Activated CD4-positive, alpha-beta memory T cell treated with anti-CD3 and anti-CD28 coated beads for 36 hours (primary cell): ENCODE data around the gene CCDC39. TPM values are rescaled to one million over a fixed set of nuclear protein-coding genes. Genes with fewer than 3 reads are reported as not detected.
A peak's percentile ranks its signal among the peaks of the same experiment; 100 is the strongest.
"Not testable (repeated sequence)": the region's sequence is repeated elsewhere in the genome, so short reads cannot be mapped to it uniquely, and the experiment has no call there.

Source experiments
- CTCF ChIA-PET: fragments of 350-600 bp; sonication (Branson Sonifier 250); formaldehyde crosslinking; loops from one replicate; lab custom pipeline; 2021; ENCODE audit warnings: antibody characterized with exemption, inconsistent platforms; lab: Charles Lee
- POLR2A ChIA-PET: fragments of 350-600 bp; sonication (Branson Sonifier 250); formaldehyde crosslinking; loops from one replicate; lab custom pipeline; 2021; ENCODE audit warnings: antibody characterized with exemption; lab: Charles Lee
- DNase-seq: peaks from one replicate; pipeline ENCODE4 v3.0.0-alpha.2; 2020
- H3K27ac Mint-ChIP-seq: one replicate; pipeline ENCODE4 v1.8.0; 2021; ENCODE audit warnings: mixed read lengths
- H3K27me3 Mint-ChIP-seq: one replicate; pipeline ENCODE4 v1.8.0; 2021; ENCODE audit warnings: mixed read lengths
- H3K36me3 Mint-ChIP-seq: one replicate; pipeline ENCODE4 v1.8.0; 2021; ENCODE audit warnings: mixed read lengths
- H3K4me1 Mint-ChIP-seq: one replicate; pipeline ENCODE4 v1.8.0; 2021; ENCODE audit warnings: low read depth, mixed read lengths
- H3K4me3 Mint-ChIP-seq: one replicate; pipeline ENCODE4 v1.8.0; 2021; ENCODE audit warnings: mild to moderate bottlenecking, mixed read lengths
- H3K9me3 Mint-ChIP-seq: one replicate; pipeline ENCODE4 v1.8.0; 2021; ENCODE audit warnings: mixed read lengths
- intact Hi-C: fragments of 100-400 bp; cut with micrococcal nuclease; formaldehyde crosslinking; loops from one replicate; pipeline ENCODE4 v1.15.1; 2023
- total RNA-seq, 2 experiments: library from RNA; stranded (reverse); gene quantifications; one replicate each; pipeline ENCODE4 v1.2.3, GENCODE V29; 2021

CCDC39 gene
- total RNA-seq, 2 experiments from 2014 or later, result not detected

GRCh38 chr3:180618563-180618962 lies 60.7 kb downstream of the CCDC39 start:
- H3K4me1 Mint-ChIP-seq, DNase-seq, CTCF ChIA-PET, intact Hi-C loops, H3K9me3 Mint-ChIP-seq, POLR2A ChIA-PET, H3K4me3 Mint-ChIP-seq, H3K27me3 Mint-ChIP-seq, H3K27ac Mint-ChIP-seq: not testable (repeated sequence)
- H3K36me3 Mint-ChIP-seq, result peaks cover 19% of the 10 kb centered on the region

- ChIA-PET CTCF (interaction anchor here (0.8 kb wide), 1 partner anchor 296 kb away, joined by 3 read pairs; the partner anchor contains the start of gene FXR1), POLR2A (no interaction called here)
- intact Hi-C loops, result no loop called here
- DNase-seq, result no peak
- no peak overlapping the region for H3K4me3 Mint-ChIP-seq
- peaks cover 19% of the 10 kb centered on the region for H3K36me3 Mint-ChIP-seq
- no peaks in the 10 kb centered on the region for H3K4me1 Mint-ChIP-seq
- no peak overlapping the region for H3K27ac Mint-ChIP-seq
- no peaks in the 10 kb centered on the region for H3K9me3 Mint-ChIP-seq
- H3K27me3 Mint-ChIP-seq, result no peaks in the 10 kb centered on the region
Observed at GRCh38 chr3:180617049-180617448, 62.2 kb downstream of the CCDC39 start.

GRCh38 chr3:180615954-180616353 lies 63.3 kb downstream of the CCDC39 start:
- H3K27ac Mint-ChIP-seq, result no peak overlapping the region
- CTCF ChIA-PET, result interaction anchor here (1.1 kb wide), 1 partner anchor 14 kb away, joined by 3 read pairs; the partner anchor contains the start of gene TTC14
- POLR2A ChIA-PET, result no interaction called here
- H3K27me3 Mint-ChIP-seq, result no peaks in the 10 kb centered on the region
- intact Hi-C loops, result no loop called here
- no peaks in the 10 kb centered on the region for H3K4me1 Mint-ChIP-seq
- H3K36me3 Mint-ChIP-seq, result peaks cover 20% of the 10 kb centered on the region
- no peaks in the 10 kb centered on the region for H3K9me3 Mint-ChIP-seq
- no peak overlapping the region for H3K4me3 Mint-ChIP-seq
- DNase-seq, result no peak

- ChIA-PET POLR2A (no interaction called here), CTCF (no interaction called here)
- no peaks in the 10 kb centered on the region for H3K4me1 Mint-ChIP-seq
- no peaks in the 10 kb centered on the region for H3K9me3 Mint-ChIP-seq
- H3K4me3 Mint-ChIP-seq, result no peak overlapping the region
- DNase-seq, result no peak
- H3K36me3 Mint-ChIP-seq, result peaks cover 37% of the 10 kb centered on the region
- H3K27me3 Mint-ChIP-seq, result no peaks in the 10 kb centered on the region
- no peak overlapping the region for H3K27ac Mint-ChIP-seq
- intact Hi-C loops, result no loop called here
Observed at GRCh38 chr3:180612364-180612763, 66.9 kb downstream of the CCDC39 start.

- H3K27me3 Mint-ChIP-seq, result no peaks in the 10 kb centered on the region
- H3K9me3 Mint-ChIP-seq, result no peaks in the 10 kb centered on the region
- H3K4me3 Mint-ChIP-seq, result no peak overlapping the region
- DNase-seq, result no peak
- H3K4me1 Mint-ChIP-seq, result no peaks in the 10 kb centered on the region
- CTCF ChIA-PET, result no interaction called here
- no peak overlapping the region for H3K27ac Mint-ChIP-seq
- POLR2A ChIA-PET, result interaction anchor here (1.7 kb wide), 1 partner anchor 9 kb away, joined by 8 read pairs; the partner anchor contains the start of gene TTC14
- intact Hi-C loops, result no loop called here
- H3K36me3 Mint-ChIP-seq, result peaks cover 44% of the 10 kb centered on the region
Observed at GRCh38 chr3:180611006-180611405, 68.3 kb downstream of the CCDC39 start.

GRCh38 chr3:180601688-180602666 lies 77.3 kb downstream of the CCDC39 start, which contains the start of gene TTC14:
Gene TTC14 (plus strand): TSS chr3:180602163. CDS start chr3:180602262, 99 bp downstream.
- peak; percentile 96 for DNase-seq
- peaks cover 27% of the 10 kb centered on the region for H3K36me3 Mint-ChIP-seq
- H3K27me3 Mint-ChIP-seq, result peaks cover 3% of the 10 kb centered on the region
- intact Hi-C loops, result loop anchor here (1.0 to 10.0 kb wide), 9 partner anchors 22 to 1255 kb away; partner anchors contain the start of genes DNAJC19, FXR1, MFN1 and USP13
- peaks cover 3% of the 10 kb centered on the region for H3K9me3 Mint-ChIP-seq
- H3K4me1 Mint-ChIP-seq, result peaks cover 19% of the 10 kb centered on the region
- peak within 1 kb of the TSS; percentile 92 for H3K4me3 Mint-ChIP-seq
- ChIA-PET POLR2A (interaction anchor here (0.6 to 2.1 kb wide), 2 partner anchors 9 to 311 kb away, joined by 3 to 8 read pairs; partner anchors contain the start of gene FXR1), CTCF (interaction anchor here (0.8 to 1.1 kb wide), 3 partner anchors 14 to 310 kb away, joined by 3 read pairs; partner anchors contain the start of genes CCDC39 and FXR1)
- H3K27ac Mint-ChIP-seq, result peak within 1 kb of the TSS; percentile 95

- Mint-ChIP-seq H3K4me3 (peak overlapping the region; percentile 1), H3K36me3 (peaks cover 17% of the 10 kb centered on the region), H3K27me3 (peaks cover 7% of the 10 kb centered on the region), H3K27ac (no peak overlapping the region), H3K9me3 (peaks cover 3% of the 10 kb centered on the region), H3K4me1 (peaks cover 18% of the 10 kb centered on the region)
- DNase-seq, result no peak
- CTCF ChIA-PET, result no interaction called here
- POLR2A ChIA-PET, result no interaction called here
- intact Hi-C loops, result loop anchor here (10.0 kb wide), 1 partner anchor 786 kb away; no protein-coding TSS in a partner anchor
Observed at GRCh38 chr3:180600473-180600872, 78.8 kb downstream of the CCDC39 start.

- intact Hi-C loops, result loop anchor here (1.0 kb wide), 1 partner anchor 666 kb away; no protein-coding TSS in a partner anchor
- Mint-ChIP-seq H3K27me3 (peaks cover 25% of the 10 kb centered on the region), H3K4me1 (no peaks in the 10 kb centered on the region), H3K9me3 (no peaks in the 10 kb centered on the region), H3K27ac (no peak overlapping the region), H3K4me3 (no peak overlapping the region), H3K36me3 (no peaks in the 10 kb centered on the region)
- DNase-seq, result no peak
- CTCF ChIA-PET, result interaction anchor here (2.1 kb wide), 1 partner anchor 666 kb away, joined by 9 read pairs; no protein-coding TSS in a partner anchor
- POLR2A ChIA-PET, result no interaction called here
Observed at GRCh38 chr3:180595559-180595935, 83.7 kb downstream of the CCDC39 start.

GRCh38 chr3:180594631-180595558 lies 84.4 kb downstream of the CCDC39 start:
- H3K4me1 Mint-ChIP-seq, result no peaks in the 10 kb centered on the region
- DNase-seq, result no peak
- H3K4me3 Mint-ChIP-seq, result no peak overlapping the region
- POLR2A ChIA-PET, result no interaction called here
- CTCF ChIA-PET, result interaction anchor here (2.1 kb wide), 1 partner anchor 666 kb away, joined by 9 read pairs; no protein-coding TSS in a partner anchor
- no peaks in the 10 kb centered on the region for H3K9me3 Mint-ChIP-seq
- H3K27me3 Mint-ChIP-seq, result peaks cover 25% of the 10 kb centered on the region
- no peak overlapping the region for H3K27ac Mint-ChIP-seq
- no peaks in the 10 kb centered on the region for H3K36me3 Mint-ChIP-seq
- intact Hi-C loops, result loop anchor here (1.0 kb wide), 1 partner anchor 666 kb away; no protein-coding TSS in a partner anchor

GRCh38 chr3:180593631-180594030 lies 85.7 kb downstream of the CCDC39 start:
- CTCF ChIA-PET, result interaction anchor here (1.6 kb wide), 1 partner anchor 665 kb away, joined by 4 read pairs; no protein-coding TSS in a partner anchor
- H3K27ac Mint-ChIP-seq, intact Hi-C loops, H3K4me1 Mint-ChIP-seq, H3K9me3 Mint-ChIP-seq, H3K36me3 Mint-ChIP-seq, DNase-seq, POLR2A ChIA-PET, H3K4me3 Mint-ChIP-seq: not testable (repeated sequence)
- peaks cover 23% of the 10 kb centered on the region for H3K27me3 Mint-ChIP-seq

GRCh38 chr3:180590396-180590795 lies 88.9 kb downstream of the CCDC39 start:
- ChIA-PET CTCF (no interaction called here), POLR2A (no interaction called here)
- intact Hi-C loops, result no loop called here
- H3K27ac Mint-ChIP-seq, result no peak overlapping the region
- no peaks in the 10 kb centered on the region for H3K9me3 Mint-ChIP-seq
- H3K27me3 Mint-ChIP-seq, result peaks cover 31% of the 10 kb centered on the region
- DNase-seq, result no peak
- no peak overlapping the region for H3K4me3 Mint-ChIP-seq
- no peaks in the 10 kb centered on the region for H3K4me1 Mint-ChIP-seq
- H3K36me3 Mint-ChIP-seq, result no peaks in the 10 kb centered on the region
